PFSK-1 (cell line): Measurements from ENCODE around the gene CXorf38.
A peak's percentile ranks its signal among the peaks of the same experiment; 100 is the strongest.

Experiments used
- FOXP2 ChIP-seq: optimal IDR thresholded peaks from 2 replicates; pipeline ENCODE3; 2011; ENCODE audit warnings: borderline replicate concordance, control low read depth, inconsistent platforms; ENCODE audit not compliant: insufficient read depth; ENCODE audit errors: extremely low read length, extremely low read depth
- POLR2AphosphoS5 ChIP-seq: IDR thresholded peaks from 2 replicates; pipeline ENCODE4 v1.6.1; 2012; ENCODE audit warnings: low read depth, mild to moderate bottlenecking, control low read depth, low read length, moderate library complexity
- REST ChIP-seq, 2 experiments: IDR thresholded peaks; 2 replicates each; pipeline versions ENCODE4 v1.6.1 to v1.8.0; 2011 to 2012; ENCODE audit warnings: low read depth in 2 of 2, low read length in 2 of 2, control low read depth in 1 of 2, inconsistent platforms in 1 of 2, mild to moderate bottlenecking in 1 of 2, moderate library complexity in 1 of 2; ENCODE audit not compliant: insufficient read depth in 1 of 2
- SIN3A ChIP-seq: IDR thresholded peaks from 2 replicates; pipeline ENCODE4 v1.6.1; 2012; ENCODE audit warnings: mild to moderate bottlenecking, low read length, moderate library complexity, borderline replicate concordance; ENCODE audit not compliant: insufficient read depth
- TAF1 ChIP-seq: IDR thresholded peaks from 2 replicates; pipeline ENCODE4 v1.6.1; 2012; ENCODE audit warnings: low read length, control low read depth, borderline replicate concordance; ENCODE audit not compliant: insufficient read depth

CXorf38 gene

GRCh38 chrX:40603446-40603845 lies 43.9 kb downstream of the CXorf38 start:
- TF ChIP-seq REST (IDR thresholded peaks at IDR 0.05; ENCODE audit: insufficient read depth in 1 of 2, low read depth in 2 of 2, low read length in 2 of 2) (no peak), TAF1 (no peak), POLR2AphosphoS5 (no peak), FOXP2 (no peak), SIN3A (no peak)

- no peak for TF ChIP-seq TAF1
- TF ChIP-seq POLR2AphosphoS5, result no peak
- TF ChIP-seq REST (IDR thresholded peaks at IDR 0.05; ENCODE audit: insufficient read depth in 1 of 2, low read depth in 2 of 2, low read length in 2 of 2), result no peak
Measured at GRCh38 chrX:40582811-40583210, 64.5 kb downstream of the CXorf38 start.

- no peak for TF ChIP-seq SIN3A
- no peak for TF ChIP-seq REST (IDR thresholded peaks at IDR 0.05; ENCODE audit: insufficient read depth in 1 of 2, low read depth in 2 of 2, low read length in 2 of 2)
- TF ChIP-seq TAF1, result no peak
- TF ChIP-seq FOXP2, result no peak
- TF ChIP-seq POLR2AphosphoS5, result no peak
Measured at GRCh38 chrX:40581336-40581920, 65.9 kb downstream of the CXorf38 start.

- no peak for TF ChIP-seq TAF1
- peak; percentile 41 for TF ChIP-seq FOXP2
- TF ChIP-seq SIN3A, result no peak
- peak; percentile 46; the same call in 1 of the 2 replicates for TF ChIP-seq POLR2AphosphoS5
Measured at GRCh38 chrX:40580537-40581335, 66.6 kb downstream of the CXorf38 start, which contains the start of gene ATP6AP2. TSS of gene ATP6AP2 (plus strand) at chrX:40580970. CDS start at chrX:40581066, 96 bp downstream.

GRCh38 chrX:40579900-40580536 lies 67.3 kb downstream of the CXorf38 start:
- TF ChIP-seq TAF1 (no peak), FOXP2 (no peak), REST (IDR thresholded peaks at IDR 0.05; ENCODE audit: insufficient read depth in 1 of 2, low read depth in 2 of 2, low read length in 2 of 2) (no peak), POLR2AphosphoS5 (no peak), SIN3A (no peak)
